22Rv1 (cell line): ENCODE measurements around the gene MAPT.
"Not testable (repeated sequence)": the region's sequence is repeated elsewhere in the genome, so short reads cannot be mapped to it uniquely, and the experiment has no call there.

Experiments used
- H3K27ac ChIP-seq: fragments of 450-650 bp; 2 replicates; pipeline ENCODE4 v1.5.1; 2017
- CTCF ChIP-seq: fragments of 450-650 bp; IDR thresholded peaks from 2 replicates; pipeline ENCODE4 v1.5.1; 2017; ENCODE audit warnings: mild to moderate bottlenecking
- ZFX ChIP-seq: fragments of 450-650 bp; IDR thresholded peaks from 2 replicates; pipeline ENCODE4 v1.6.1; 2017; ENCODE audit warnings: antibody characterized with exemption, borderline replicate concordance

Gene MAPT

GRCh38 chr17:45954914-45955313 lies 60.6 kb downstream of the MAPT start:
- TF ChIP-seq CTCF, result no peak
- no peak for TF ChIP-seq ZFX
- no peak overlapping the region for H3K27ac ChIP-seq

- H3K27ac ChIP-seq, result no peak overlapping the region
- TF ChIP-seq ZFX (no peak), CTCF (no peak)
Observed at GRCh38 chr17:45955326-45955725, 61.0 kb downstream of the MAPT start.

- TF ChIP-seq CTCF (no peak), ZFX (no peak)
- no peak overlapping the region for H3K27ac ChIP-seq
Observed at GRCh38 chr17:45956090-45956489, 61.7 kb downstream of the MAPT start.

GRCh38 chr17:45956746-45957145 lies 62.4 kb downstream of the MAPT start:
- not testable (repeated sequence) for H3K27ac ChIP-seq

- no peak overlapping the region for H3K27ac ChIP-seq
- no peak for TF ChIP-seq ZFX
Observed at GRCh38 chr17:45958307-45958706, 64.0 kb downstream of the MAPT start.

- no peak for TF ChIP-seq CTCF
- TF ChIP-seq ZFX, result no peak
- no peak overlapping the region for H3K27ac ChIP-seq
Observed at GRCh38 chr17:45958994-45959665, 64.8 kb downstream of the MAPT start.

GRCh38 chr17:45960311-45960710 lies 66.0 kb downstream of the MAPT start:
- H3K27ac ChIP-seq, result no peak overlapping the region
- TF ChIP-seq ZFX (no peak), CTCF (no peak)

- TF ChIP-seq ZFX (no peak), CTCF (no peak)
- no peak overlapping the region for H3K27ac ChIP-seq
Observed at GRCh38 chr17:45961206-45961605, 66.9 kb downstream of the MAPT start.
